DND-41 (cell line): Measurements from ENCODE around the gene KCNN1.

Source experiments
- ATAC-seq: fragments of 200-7000 bp; cut with Tn5 transposase; 3 replicates; pipeline ENCODE4 v1.9.1; 2021; ENCODE audit warnings: low read depth; ENCODE audit not compliant: insufficient read depth
- DNase-seq: peaks from one replicate; pipeline ENCODE4 v3.0.0-alpha.2; 2020
- H2AFZ ChIP-seq: 2 replicates; pipeline ENCODE4 v1.6.0; 2012; ENCODE audit warnings: low read depth, low read length
- H3K27ac ChIP-seq: 2 replicates; pipeline ENCODE4 v1.5.1; 2012; ENCODE audit warnings: low read length, inconsistent platforms
- H3K27me3 ChIP-seq: fragments of 200-600 bp; sonication (generic); 2 replicates; pipeline ENCODE4 v1.6.0; 2012; ENCODE audit warnings: low read length, mild to moderate bottlenecking, inconsistent platforms; ENCODE audit not compliant: insufficient read depth, poor library complexity
- H3K36me3 ChIP-seq: 2 replicates; pipeline ENCODE4 v1.5.1; 2012; ENCODE audit warnings: low read length, inconsistent platforms; ENCODE audit not compliant: insufficient read depth
- H3K4me1 ChIP-seq: 2 replicates; pipeline ENCODE4 v1.5.1; 2012; ENCODE audit warnings: mild to moderate bottlenecking, low read length; ENCODE audit not compliant: insufficient read depth
- H3K4me2 ChIP-seq: 2 replicates; pipeline ENCODE4 v1.6.0; 2012; ENCODE audit warnings: mild to moderate bottlenecking, moderate library complexity, low read length, inconsistent platforms; ENCODE audit not compliant: insufficient read depth
- H3K4me3 ChIP-seq, 2 experiments: fragments of 200-600 bp in 1 of 2; shearing (Covaris generic) in 1 of 2; 2 replicates each; pipeline ENCODE4 v1.5.1; 2012 to 2016; ENCODE audit warnings: inconsistent platforms in 2 of 2, low read length in 2 of 2, mild to moderate bottlenecking in 2 of 2, low read depth in 1 of 2, moderate library complexity in 1 of 2
- H3K79me2 ChIP-seq: 2 replicates; pipeline ENCODE4 v1.6.0; 2012; ENCODE audit warnings: low read length, inconsistent platforms; ENCODE audit not compliant: insufficient read depth
- H3K9ac ChIP-seq: 2 replicates; pipeline ENCODE4 v1.6.0; 2012; ENCODE audit warnings: low read depth, mild to moderate bottlenecking, inconsistent platforms, low read length, moderate library complexity
- H3K9me3 ChIP-seq: 2 replicates; pipeline ENCODE4 v1.5.1; 2012; ENCODE audit warnings: low read length, moderate library complexity, mild to moderate bottlenecking, inconsistent platforms; ENCODE audit not compliant: insufficient read depth, severe bottlenecking
- H4K20me1 ChIP-seq: 2 replicates; pipeline ENCODE4 v1.6.0; 2012; ENCODE audit warnings: low read length; ENCODE audit not compliant: insufficient read depth
- EZH2 ChIP-seq: IDR thresholded peaks from 3 replicates; pipeline ENCODE4 v1.6.1; 2012; ENCODE audit warnings: borderline replicate concordance, low read depth, mild to moderate bottlenecking, moderate library complexity, low read length, inconsistent platforms; ENCODE audit not compliant: severe bottlenecking
- TF ChIP-seq, protein P1 (sequence below): IDR thresholded peaks from 2 replicates; pipeline ENCODE4 v1.5.1; 2012; ENCODE audit warnings: borderline replicate concordance, low read length, moderate library complexity, mild to moderate bottlenecking; ENCODE audit not compliant: poor library complexity, severe bottlenecking; ENCODE audit errors: extremely low read depth

The KCNN1 gene

DNA sequence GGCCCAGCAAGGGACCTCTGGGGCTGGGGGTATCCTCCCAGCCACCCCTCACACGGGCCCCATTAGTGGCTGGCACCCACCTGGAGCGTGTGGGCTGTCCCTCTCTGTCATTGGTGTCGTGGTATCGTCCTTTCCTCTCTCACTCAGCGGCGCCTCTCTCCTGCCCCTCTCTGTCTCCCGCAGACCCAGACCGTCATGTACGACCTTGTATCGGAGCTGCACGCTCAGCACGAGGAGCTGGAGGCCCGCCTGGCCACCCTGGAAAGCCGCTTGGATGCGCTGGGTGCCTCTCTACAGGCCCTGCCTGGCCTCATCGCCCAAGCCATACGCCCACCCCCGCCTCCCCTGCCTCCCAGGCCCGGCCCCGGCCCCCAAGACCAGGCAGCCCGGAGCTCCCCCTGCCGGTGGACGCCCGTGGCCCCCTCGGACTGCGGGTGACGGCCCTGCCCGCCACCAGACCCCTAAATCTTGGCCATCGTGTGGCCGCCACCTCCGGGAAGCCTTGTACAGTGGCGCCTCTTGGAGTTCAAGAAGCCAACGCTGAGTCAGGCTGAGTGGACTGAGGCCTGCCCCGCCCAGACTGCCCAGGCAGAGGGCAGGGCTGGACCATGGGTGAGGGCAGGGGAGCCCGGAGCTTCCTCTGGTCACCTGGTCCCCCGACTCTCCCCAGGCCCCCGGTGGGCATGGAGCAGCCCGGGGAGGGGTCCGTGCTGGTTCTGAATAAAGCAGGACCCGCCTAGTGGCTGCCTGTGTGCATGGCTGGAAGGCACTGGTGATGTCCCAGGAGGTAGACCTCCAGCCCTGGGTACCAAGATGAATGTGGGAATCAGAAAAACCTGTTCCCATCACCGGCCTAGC lies 31.3 kb downstream of the KCNN1 start:
- no peak overlapping the region for H3K4me2 ChIP-seq
- no peak for DNase-seq
- ATAC-seq = no peak

DNA sequence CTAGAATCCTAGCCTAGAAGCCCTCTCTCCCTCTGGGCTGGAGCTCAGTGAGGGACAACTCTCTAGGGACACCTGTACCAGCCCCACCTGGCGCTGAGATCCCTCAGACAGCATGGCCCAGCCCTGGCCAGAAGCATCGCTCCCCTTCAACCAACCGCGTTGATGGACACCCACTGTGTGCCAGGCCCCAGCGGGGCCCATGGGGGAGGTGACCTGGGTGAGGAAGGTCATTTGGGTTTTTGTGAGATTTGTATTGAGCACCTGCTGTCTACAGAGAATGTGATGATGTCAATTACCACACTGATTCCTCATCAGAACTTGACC lies 31.9 kb downstream of the KCNN1 start:
- peaks cover 10% of the 10 kb centered on the region for H3K79me2 ChIP-seq
- no peak overlapping the region for H3K9ac ChIP-seq
- no peaks in the 10 kb centered on the region for H3K9me3 ChIP-seq
- H3K4me3 ChIP-seq = no peak overlapping the region
- no peak overlapping the region for H3K27ac ChIP-seq
- no peaks in the 10 kb centered on the region for H4K20me1 ChIP-seq
- ATAC-seq = no peak
- no peak for DNase-seq
- H3K27me3 ChIP-seq = no peaks in the 10 kb centered on the region
- H3K4me1 ChIP-seq = peaks cover 37% of the 10 kb centered on the region
- H2AFZ ChIP-seq = no peak overlapping the region
- no peak overlapping the region for H3K4me2 ChIP-seq
- TF ChIP-seq, protein P1, sequence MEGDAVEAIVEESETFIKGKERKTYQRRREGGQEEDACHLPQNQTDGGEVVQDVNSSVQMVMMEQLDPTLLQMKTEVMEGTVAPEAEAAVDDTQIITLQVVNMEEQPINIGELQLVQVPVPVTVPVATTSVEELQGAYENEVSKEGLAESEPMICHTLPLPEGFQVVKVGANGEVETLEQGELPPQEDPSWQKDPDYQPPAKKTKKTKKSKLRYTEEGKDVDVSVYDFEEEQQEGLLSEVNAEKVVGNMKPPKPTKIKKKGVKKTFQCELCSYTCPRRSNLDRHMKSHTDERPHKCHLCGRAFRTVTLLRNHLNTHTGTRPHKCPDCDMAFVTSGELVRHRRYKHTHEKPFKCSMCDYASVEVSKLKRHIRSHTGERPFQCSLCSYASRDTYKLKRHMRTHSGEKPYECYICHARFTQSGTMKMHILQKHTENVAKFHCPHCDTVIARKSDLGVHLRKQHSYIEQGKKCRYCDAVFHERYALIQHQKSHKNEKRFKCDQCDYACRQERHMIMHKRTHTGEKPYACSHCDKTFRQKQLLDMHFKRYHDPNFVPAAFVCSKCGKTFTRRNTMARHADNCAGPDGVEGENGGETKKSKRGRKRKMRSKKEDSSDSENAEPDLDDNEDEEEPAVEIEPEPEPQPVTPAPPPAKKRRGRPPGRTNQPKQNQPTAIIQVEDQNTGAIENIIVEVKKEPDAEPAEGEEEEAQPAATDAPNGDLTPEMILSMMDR = no peak
- TF ChIP-seq EZH2 = no peak
- H3K36me3 ChIP-seq = no peaks in the 10 kb centered on the region

More for the DNA sequence above, 31.3 kb downstream of the KCNN1 start:
- H3K27ac ChIP-seq = no peak overlapping the region
- H3K9ac ChIP-seq = no peak overlapping the region
- H2AFZ ChIP-seq = no peak overlapping the region
- no peak overlapping the region for H3K4me3 ChIP-seq
- no peak for TF ChIP-seq EZH2
- TF ChIP-seq, protein P1 = peak; percentile 24
- no peaks in the 10 kb centered on the region for H3K9me3 ChIP-seq
- peaks cover 37% of the 10 kb centered on the region for H3K4me1 ChIP-seq
- H3K27me3 ChIP-seq = no peaks in the 10 kb centered on the region
- H3K36me3 ChIP-seq = no peaks in the 10 kb centered on the region
- H4K20me1 ChIP-seq = no peaks in the 10 kb centered on the region
- H3K79me2 ChIP-seq = peaks cover 10% of the 10 kb centered on the region

DNA sequence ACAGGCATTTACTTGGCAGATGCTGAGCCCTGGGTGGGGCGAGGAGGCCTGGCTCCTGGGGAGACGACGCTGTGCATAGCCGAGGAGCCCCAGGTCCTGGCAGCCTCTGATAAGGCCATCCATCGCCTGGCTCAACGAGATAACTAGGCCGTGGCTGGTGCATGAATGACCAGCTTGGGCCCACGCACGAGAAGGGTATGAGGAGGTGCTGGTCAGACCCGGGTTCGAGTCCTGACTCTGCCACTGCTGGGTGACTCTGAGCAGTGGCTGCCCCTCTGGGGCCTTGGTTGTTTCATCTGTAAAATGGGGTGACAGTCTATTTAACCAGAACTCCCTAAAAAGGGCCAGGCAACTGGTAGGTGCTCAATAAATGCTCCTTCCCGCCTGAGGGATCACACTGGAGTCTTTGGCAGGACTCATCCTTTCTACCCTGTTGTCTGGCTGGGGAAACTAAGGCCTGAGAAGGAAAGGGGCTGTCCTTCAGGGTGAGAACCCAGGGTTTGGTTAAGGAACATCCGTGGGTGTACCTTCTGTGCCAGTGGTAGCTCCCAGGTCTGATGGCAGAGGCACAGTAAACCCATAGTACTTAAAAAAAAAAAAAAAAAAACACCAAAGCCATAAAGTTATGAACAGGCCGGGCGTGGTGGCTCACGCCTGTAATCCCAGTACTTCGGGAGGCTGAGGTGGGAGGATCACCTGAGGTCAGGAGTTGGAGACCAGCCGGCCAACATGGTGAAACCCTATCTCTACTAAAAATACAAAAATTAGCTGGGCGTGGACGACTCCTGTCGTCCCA lies 33.0 kb downstream of the KCNN1 start:
- Histone ChIP-seq H4K20me1 (no peaks in the 10 kb centered on the region), H3K36me3 (no peaks in the 10 kb centered on the region), H3K4me2 (peak overlapping the region; percentile 83), H3K9ac (peak overlapping the region; percentile 74), H3K79me2 (peaks cover 10% of the 10 kb centered on the region), H3K9me3 (no peaks in the 10 kb centered on the region), H3K27me3 (no peaks in the 10 kb centered on the region), H3K4me3 (peak overlapping the region in 1 of 2 experiments; percentile 59; a peak in 2 of 4 replicates), H2AFZ (peak overlapping the region; percentile 88), H3K4me1 (peaks cover 37% of the 10 kb centered on the region), H3K27ac (peak overlapping the region; percentile 75; the same call in 1 of the 2 replicates)
- ATAC-seq (no peak), DNase-seq (no peak)
- TF ChIP-seq, protein P1 = no peak
- TF ChIP-seq EZH2 = no peak
